GM08714 (cell line): ENCODE data around the gene INSRR.

Experiments
- H3K4me3 ChIP-seq: fragments of 200-500 bp; sonication (Bioruptor generic); 2 replicates; pipeline ENCODE4 v1.5.1; 2014; ENCODE audit warnings: mild to moderate bottlenecking, low read length, inconsistent platforms
- ZNF274 ChIP-seq: IDR thresholded peaks from 2 replicates; pipeline ENCODE4 v1.6.1; 2012; ENCODE audit warnings: mild to moderate bottlenecking, low read depth, low read length

The INSRR gene

GRCh38 chr1:156898161-156898566 is 39.2 kb upstream of the INSRR start:
- no peak overlapping the region for H3K4me3 ChIP-seq
- no peak for TF ChIP-seq ZNF274

GRCh38 chr1:156897078-156897825 is 38.3 kb upstream of the INSRR start:
- no peak overlapping the region for H3K4me3 ChIP-seq
- no peak for TF ChIP-seq ZNF274

- no peak overlapping the region for H3K4me3 ChIP-seq
- no peak for TF ChIP-seq ZNF274
Measured at GRCh38 chr1:156896490-156897033, 37.6 kb upstream of the INSRR start.

- no peak overlapping the region for H3K4me3 ChIP-seq
Measured at GRCh38 chr1:156895927-156896326, 37.0 kb upstream of the INSRR start.

GRCh38 chr1:156895455-156895812 is 36.5 kb upstream of the INSRR start:
- no peak overlapping the region for H3K4me3 ChIP-seq
- TF ChIP-seq ZNF274: no peak

More at GRCh38 chr1:156895927-156896326, 37.0 kb upstream of the INSRR start:
- no peak for TF ChIP-seq ZNF274

GRCh38 chr1:156894711-156895454 is 36.0 kb upstream of the INSRR start:
- no peak overlapping the region for H3K4me3 ChIP-seq
- TF ChIP-seq ZNF274: no peak

GRCh38 chr1:156894001-156894400 is 35.1 kb upstream of the INSRR start:
- TF ChIP-seq ZNF274: no peak
- H3K4me3 ChIP-seq: no peak overlapping the region

GRCh38 chr1:156893048-156893953 is 34.4 kb upstream of the INSRR start, which contains the start of gene PEAR1:
PEAR1 (plus strand) TSS chr1:156893718; CDS start chr1:156903927, 10,209 bp downstream.
- no peak for TF ChIP-seq ZNF274
- H3K4me3 ChIP-seq: no peak within 1 kb of the TSS

GRCh38 chr1:156892190-156893047 is 33.5 kb upstream of the INSRR start:
- no peak for TF ChIP-seq ZNF274
- no peak overlapping the region for H3K4me3 ChIP-seq

GRCh38 chr1:156889802-156890580 is 31.1 kb upstream of the INSRR start:
- TF ChIP-seq ZNF274: no peak
- no peak overlapping the region for H3K4me3 ChIP-seq

- no peak for TF ChIP-seq ZNF274
- H3K4me3 ChIP-seq: no peak overlapping the region
Measured at GRCh38 chr1:156887734-156888133, 28.8 kb upstream of the INSRR start.

- H3K4me3 ChIP-seq: no peak overlapping the region
- TF ChIP-seq ZNF274: no peak
Measured at GRCh38 chr1:156887317-156887716, 28.4 kb upstream of the INSRR start.
